Endothelial cell of umbilical vein (primary cell): ENCODE data around the gene KCNH6. TPM values are rescaled to one million over a fixed set of nuclear protein-coding genes. Genes with fewer than 3 reads are reported as not detected.

Source experiments
- BruUV-seq: library from RNA; stranded (reverse); fragments of 400-500 nt; replicated peaks from 2 replicates; lab custom pipeline; 2021; lab: Mats Ljungman, UMichigan
- CTCF ChIA-PET: fragments of 300-600, 350-600 bp; sonication (Branson Sonifier 250); formaldehyde crosslinking; loops from one replicate; lab custom pipeline; 2021; ENCODE audit warnings: antibody characterized with exemption, inconsistent platforms; lab: Charles Lee
- POLR2A ChIA-PET: fragments of 300-600, 350-600 bp; sonication (Branson Sonifier 250); formaldehyde crosslinking; loops from one replicate; lab custom pipeline; 2021; ENCODE audit warnings: antibody characterized with exemption, inconsistent platforms; lab: Charles Lee
- DNase-seq: peaks from one replicate; pipeline ENCODE4 v3.0.0-alpha.2; 2011; ENCODE audit warnings: low read depth, low spot score
- FAIRE-seq: peaks from 2 replicates; lab custom pipeline; 2011; peaks lifted over from hg19 to GRCh38; lab: Jason Lieb, UNC
- H2AFZ ChIP-seq: 2 replicates; pipeline ENCODE4 v1.6.0; 2012; ENCODE audit warnings: low read depth, low read length, control low read depth, inconsistent platforms
- H3K27ac ChIP-seq: 2 replicates; pipeline ENCODE4 v1.5.1; 2011; ENCODE audit warnings: low read depth, mild to moderate bottlenecking, control low read depth, low read length, moderate library complexity; ENCODE audit not compliant: insufficient read depth
- H3K27me3 ChIP-seq, 2 experiments: 2 replicates each; pipeline versions ENCODE4 v1.6.0 to v1.6.1; 2011; ENCODE audit warnings: low read length in 2 of 2, mixed read lengths in 1 of 2; ENCODE audit not compliant: control insufficient read depth in 2 of 2, insufficient read depth in 2 of 2
- H3K36me3 ChIP-seq, 2 experiments: 2 replicates in 1 of 2; 3 replicates in 1 of 2; pipeline ENCODE4 v1.5.1; 2011; ENCODE audit warnings: low read length in 2 of 2, mild to moderate bottlenecking in 1 of 2, moderate library complexity in 1 of 2; ENCODE audit not compliant: control insufficient read depth in 2 of 2, insufficient read depth in 2 of 2; ENCODE audit errors: extremely low read depth in 1 of 2
- H3K4me1 ChIP-seq: 3 replicates; pipeline ENCODE4 v1.5.1; 2011; ENCODE audit warnings: mild to moderate bottlenecking, low read length; ENCODE audit not compliant: control insufficient read depth, insufficient read depth; ENCODE audit errors: extremely low read depth
- H3K4me2 ChIP-seq: 2 replicates; pipeline ENCODE4 v1.6.1; 2011; ENCODE audit warnings: low read length, control low read depth, mixed read lengths; ENCODE audit not compliant: insufficient read depth
- H3K4me3 ChIP-seq, 3 experiments: fragments of 200-600 bp in 1 of 3; sonication (generic), shearing (Covaris generic) in 1 of 3; replicated peaks in 1 of 3; 2 replicates each; pipeline ENCODE4 v1.5.1; 2011 to 2016; ENCODE audit warnings: control low read depth in 3 of 3, low read length in 3 of 3, mild to moderate bottlenecking in 2 of 3, inconsistent platforms in 1 of 3, low read depth in 1 of 3, moderate library complexity in 1 of 3; ENCODE audit not compliant: insufficient read depth in 1 of 3
- H3K79me2 ChIP-seq: 2 replicates; pipeline ENCODE4 v1.6.0; 2012; ENCODE audit warnings: low read length, inconsistent platforms; ENCODE audit not compliant: control insufficient read depth, insufficient read depth
- H3K9ac ChIP-seq: replicated peaks from 2 replicates; pipeline ENCODE3; 2011; ENCODE audit warnings: low read length, control low read depth; ENCODE audit not compliant: insufficient read depth; ENCODE audit errors: extremely low read depth
- H3K9me1 ChIP-seq: replicated peaks from 3 replicates; pipeline ENCODE4 v1.6.0; 2011; ENCODE audit warnings: mild to moderate bottlenecking, low read length; ENCODE audit not compliant: control insufficient read depth, insufficient read depth; ENCODE audit errors: extremely low read depth
- H3K9me3 ChIP-seq: replicated peaks from 2 replicates; pipeline ENCODE4 v1.5.1; 2012; ENCODE audit warnings: low read length, inconsistent platforms; ENCODE audit not compliant: control insufficient read depth, insufficient read depth
- H4K20me1 ChIP-seq: replicated peaks from 2 replicates; pipeline ENCODE3; 2011; ENCODE audit warnings: mild to moderate bottlenecking, low read length; ENCODE audit not compliant: control insufficient read depth, insufficient read depth; ENCODE audit errors: extremely low read depth
- CTCF ChIP-seq, 2 donors: IDR thresholded peaks; 1 replicate in 1 of 2; 2 replicates in 1 of 2; pipeline ENCODE4 v1.5.1; 2011; ENCODE audit warnings: low read length in 2 of 2, mild to moderate bottlenecking in 2 of 2, moderate library complexity in 2 of 2, control low read depth in 1 of 2, inconsistent platforms in 1 of 2, low read depth in 1 of 2; ENCODE audit not compliant: insufficient read depth in 1 of 2; ENCODE audit errors: extremely low read depth in 1 of 2
- EZH2 ChIP-seq: IDR thresholded peaks from 2 replicates; pipeline ENCODE4 v1.6.1; 2012; ENCODE audit warnings: borderline replicate concordance, low read depth, mild to moderate bottlenecking, moderate library complexity, low read length, inconsistent platforms; ENCODE audit not compliant: severe bottlenecking
- FOS ChIP-seq: IDR thresholded peaks from 2 replicates; pipeline ENCODE4 v1.6.1; 2011; ENCODE audit warnings: mild to moderate bottlenecking, low read length, moderate library complexity, borderline replicate concordance; ENCODE audit not compliant: insufficient read depth
- GATA2 ChIP-seq: IDR thresholded peaks from 2 replicates; pipeline ENCODE4 v1.7.0; 2011; ENCODE audit warnings: low read depth, mild to moderate bottlenecking, moderate library complexity, mixed read lengths, low read length; ENCODE audit not compliant: insufficient read length, insufficient read depth
- JUN ChIP-seq: IDR thresholded peaks from 2 replicates; pipeline ENCODE4 v1.6.1; 2011; ENCODE audit warnings: borderline replicate concordance, low read depth; ENCODE audit not compliant: insufficient read length, insufficient read depth
- MYC ChIP-seq: IDR thresholded peaks from one replicate; pipeline ENCODE4 v1.6.1; 2011; ENCODE audit warnings: mild to moderate bottlenecking, low read depth, low read length
- POLR2A ChIP-seq: IDR thresholded peaks from 2 replicates; pipeline ENCODE4 v1.6.1; 2012; ENCODE audit warnings: low read depth, mild to moderate bottlenecking, control low read depth, low read length
- POLR2AphosphoS5 ChIP-seq: IDR thresholded peaks from 2 replicates; pipeline ENCODE4 v1.6.1; 2012; ENCODE audit warnings: low read depth, mild to moderate bottlenecking, control low read depth, low read length, moderate library complexity; ENCODE audit not compliant: insufficient read depth
- dilution Hi-C: fragments of 300-500 bp; cut with MboI; formaldehyde crosslinking; loops from one replicate; pipeline ENCODE4 v1.15.0; 2019; ENCODE audit warnings: low sequenced_read_pairs; ENCODE audit not compliant: extremely low pct_ligation_motif_present
- intact Hi-C: fragments of 100-400 bp; cut with micrococcal nuclease; formaldehyde crosslinking; loops from one replicate; pipeline ENCODE4 v1.10.0; 2022
- polyA plus RNA-seq, 4 experiments: library from polyadenylated mRNA; depleted of rRNA in 3 of 4; stranded (reverse) in 3 of 4; unstranded in 1 of 4; fragments of >200 nt; gene quantifications; 2 replicates each; pipeline versions ENCODE4 v1.2.1 to v1.2.3, GENCODE V29; 2011 to 2012; ENCODE audit warnings: missing spikeins in 1 of 4
- total RNA-seq: library from RNA; stranded (reverse); gene quantifications from 2 replicates; pipeline ENCODE4 v1.2.3, GENCODE V29; 2021
- TF ChIP-seq, protein P1 (sequence below): IDR thresholded peaks from 2 replicates; pipeline ENCODE4 v1.6.1; 2011; ENCODE audit not compliant: insufficient read depth, insufficient read length

Gene KCNH6
- total and polyA plus RNA-seq, 2 donors (not counting 3 experiments of a cell fraction or from before 2014, with no cell fraction given), result 0.07 TPM; not detected in 1

- no peaks in the 10 kb centered on the region for H3K9me3 ChIP-seq
- no peaks in the 10 kb centered on the region for H3K36me3 ChIP-seq
- no peaks in the 10 kb centered on the region for H3K9me1 ChIP-seq
- FAIRE-seq, result no peak
- H3K79me2 ChIP-seq, result no peaks in the 10 kb centered on the region
- no peak for DNase-seq
- no peak overlapping the region for H2AFZ ChIP-seq
- BruUV-seq, result no TSS peak
- no peak overlapping the region for H3K27ac ChIP-seq
- intact Hi-C loops (no loop called here), dilution Hi-C loops (no loop called here)
- H3K4me3 ChIP-seq, result no peak overlapping the region
- H4K20me1 ChIP-seq, result no peaks in the 10 kb centered on the region
- no peaks in the 10 kb centered on the region for H3K4me1 ChIP-seq
- POLR2A ChIA-PET, result no interaction called here
- peaks cover 18 to 19% of the 10 kb centered on the region in 2 experiments for H3K27me3 ChIP-seq
- H3K4me2 ChIP-seq, result no peak overlapping the region
- no peak for TF ChIP-seq POLR2AphosphoS5
- no peak for TF ChIP-seq EZH2
- no peak for TF ChIP-seq POLR2A
- TF ChIP-seq FOS, result no peak
- CTCF ChIA-PET, result interaction anchor here (1.6 kb wide), 1 partner anchor 109 kb away, joined by 4 read pairs; no protein-coding TSS in a partner anchor
- H3K9ac ChIP-seq, result no peak overlapping the region
Measured at GRCh38 chr17:63534816-63535455, 11.8 kb downstream of the KCNH6 start.

GRCh38 chr17:63535640-63536039 lies 12.5 kb downstream of the KCNH6 start:
- H3K9me1 ChIP-seq, result no peaks in the 10 kb centered on the region
- POLR2A ChIA-PET, result no interaction called here
- H3K27ac ChIP-seq, result no peak overlapping the region
- H4K20me1 ChIP-seq, result no peaks in the 10 kb centered on the region
- peaks cover 18 to 19% of the 10 kb centered on the region in 2 experiments for H3K27me3 ChIP-seq
- H3K9me3 ChIP-seq, result no peaks in the 10 kb centered on the region
- intact Hi-C loops, result no loop called here
- no peaks in the 10 kb centered on the region for H3K79me2 ChIP-seq
- CTCF ChIA-PET, result no interaction called here
- DNase-seq, result no peak
- H3K4me3 ChIP-seq, result no peak overlapping the region
- dilution Hi-C loops, result no loop called here
- no peaks in the 10 kb centered on the region for H3K36me3 ChIP-seq
- no TSS peak for BruUV-seq
- TF ChIP-seq, protein P1, sequence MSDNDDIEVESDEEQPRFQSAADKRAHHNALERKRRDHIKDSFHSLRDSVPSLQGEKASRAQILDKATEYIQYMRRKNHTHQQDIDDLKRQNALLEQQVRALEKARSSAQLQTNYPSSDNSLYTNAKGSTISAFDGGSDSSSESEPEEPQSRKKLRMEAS, result no peak
- TF ChIP-seq MYC (no peak), FOS (no peak), CTCF (IDR thresholded peaks at IDR 0.05; ENCODE audit: extremely low read depth in 1 of 2, insufficient read depth in 1 of 2, low read depth in 1 of 2, low read length in 2 of 2) (no peak), POLR2AphosphoS5 (no peak), GATA2 (no peak), EZH2 (no peak), POLR2A (no peak), JUN (no peak)
- H2AFZ ChIP-seq, result no peak overlapping the region
- no peak overlapping the region for H3K4me2 ChIP-seq
- H3K4me1 ChIP-seq, result no peaks in the 10 kb centered on the region
- no peak overlapping the region for H3K9ac ChIP-seq
- no peak for FAIRE-seq
